Osteoblast (primary cell): Measurements from ENCODE around the gene MASTL. TPM values are rescaled to one million over a fixed set of nuclear protein-coding genes. Genes with fewer than 3 reads are reported as not detected.

ENCODE experiments used
- DNase-seq: peaks from one replicate; pipeline ENCODE4 v3.0.0; 2011; ENCODE audit warnings: low spot score, mixed read lengths; ENCODE audit not compliant: insufficient read length; ENCODE audit errors: missing footprints
- H2AFZ ChIP-seq: 2 replicates; pipeline ENCODE4 v1.6.0; 2011; ENCODE audit warnings: mild to moderate bottlenecking, low read length
- H3K27ac ChIP-seq: 2 replicates; pipeline ENCODE4 v1.5.1; 2011; ENCODE audit warnings: mild to moderate bottlenecking, low read depth, low read length, moderate library complexity
- H3K27me3 ChIP-seq: 2 replicates; pipeline ENCODE4 v1.6.0; 2012; ENCODE audit warnings: mild to moderate bottlenecking, control low read depth, inconsistent platforms, low read length, moderate library complexity; ENCODE audit not compliant: insufficient read depth
- H3K36me3 ChIP-seq: 2 replicates; pipeline ENCODE4 v1.5.1; 2011; ENCODE audit warnings: mild to moderate bottlenecking, low read length, control low read depth, moderate library complexity; ENCODE audit not compliant: insufficient read depth
- H3K4me1 ChIP-seq: 2 replicates; pipeline ENCODE4 v1.5.1; 2011; ENCODE audit warnings: mild to moderate bottlenecking, low read length, control low read depth, moderate library complexity; ENCODE audit not compliant: insufficient read depth
- H3K4me2 ChIP-seq: 2 replicates; pipeline ENCODE4 v1.6.0; 2011; ENCODE audit warnings: mild to moderate bottlenecking, low read length; ENCODE audit not compliant: insufficient read depth
- H3K4me3 ChIP-seq: fragments of 200-600 bp; sonication (generic); 3 replicates; pipeline ENCODE4 v1.5.1; 2012; ENCODE audit warnings: mild to moderate bottlenecking, low read length, inconsistent platforms; ENCODE audit not compliant: insufficient read depth
- H3K79me2 ChIP-seq: 2 replicates; pipeline ENCODE4 v1.6.0; 2012; ENCODE audit warnings: mild to moderate bottlenecking, low read length, control low read depth, inconsistent platforms; ENCODE audit not compliant: insufficient read depth
- H3K9me3 ChIP-seq: 2 replicates; pipeline ENCODE4 v1.5.1; 2011; ENCODE audit warnings: low read depth, low read length, control low read depth
- H4K20me1 ChIP-seq: 2 replicates; pipeline ENCODE4 v1.6.0; 2012; ENCODE audit warnings: mild to moderate bottlenecking, low read length, control low read depth; ENCODE audit not compliant: insufficient read depth
- total RNA-seq: library from RNA; depleted of rRNA; stranded (reverse); fragments of >200 nt; gene quantifications from 2 replicates; pipeline ENCODE4 v1.2.3, GENCODE V29; 2012
- TF ChIP-seq, protein P1 (sequence below): IDR thresholded peaks from 2 replicates; pipeline ENCODE4 v1.5.1; 2011; ENCODE audit warnings: mild to moderate bottlenecking, low read depth, low read length, moderate library complexity; ENCODE audit errors: extremely low read depth

MASTL gene
- total RNA-seq, 1 donor, result 10.1 TPM

DNA sequence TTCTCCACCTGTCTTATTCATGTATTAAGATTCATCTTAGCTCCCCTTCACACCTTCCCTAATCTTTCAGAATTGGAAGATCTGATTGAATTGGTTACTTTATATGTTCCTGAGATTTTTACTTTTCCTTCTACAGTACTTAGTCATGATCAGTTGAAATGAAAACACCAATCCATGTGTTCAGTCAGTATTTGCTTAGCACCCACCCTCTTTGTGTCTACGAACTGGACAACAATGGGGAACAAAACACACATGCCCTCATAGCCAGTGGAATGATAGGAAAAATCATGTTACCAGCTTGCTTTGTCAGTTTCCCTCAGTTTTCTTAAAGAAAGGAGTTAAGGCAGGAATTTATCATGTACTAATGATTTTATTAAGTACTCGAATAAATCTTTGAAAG, 2.0 kb downstream of the MASTL start:
- peak; percentile 19 for DNase-seq
- H3K79me2 ChIP-seq, result peaks cover 46% of the 10 kb centered on the region
- H3K4me2 ChIP-seq, result peak overlapping the region; percentile 96
- no peak overlapping the region for H2AFZ ChIP-seq
- no peaks in the 10 kb centered on the region for H3K27me3 ChIP-seq
- no peak overlapping the region for H3K27ac ChIP-seq
- TF ChIP-seq, protein P1, sequence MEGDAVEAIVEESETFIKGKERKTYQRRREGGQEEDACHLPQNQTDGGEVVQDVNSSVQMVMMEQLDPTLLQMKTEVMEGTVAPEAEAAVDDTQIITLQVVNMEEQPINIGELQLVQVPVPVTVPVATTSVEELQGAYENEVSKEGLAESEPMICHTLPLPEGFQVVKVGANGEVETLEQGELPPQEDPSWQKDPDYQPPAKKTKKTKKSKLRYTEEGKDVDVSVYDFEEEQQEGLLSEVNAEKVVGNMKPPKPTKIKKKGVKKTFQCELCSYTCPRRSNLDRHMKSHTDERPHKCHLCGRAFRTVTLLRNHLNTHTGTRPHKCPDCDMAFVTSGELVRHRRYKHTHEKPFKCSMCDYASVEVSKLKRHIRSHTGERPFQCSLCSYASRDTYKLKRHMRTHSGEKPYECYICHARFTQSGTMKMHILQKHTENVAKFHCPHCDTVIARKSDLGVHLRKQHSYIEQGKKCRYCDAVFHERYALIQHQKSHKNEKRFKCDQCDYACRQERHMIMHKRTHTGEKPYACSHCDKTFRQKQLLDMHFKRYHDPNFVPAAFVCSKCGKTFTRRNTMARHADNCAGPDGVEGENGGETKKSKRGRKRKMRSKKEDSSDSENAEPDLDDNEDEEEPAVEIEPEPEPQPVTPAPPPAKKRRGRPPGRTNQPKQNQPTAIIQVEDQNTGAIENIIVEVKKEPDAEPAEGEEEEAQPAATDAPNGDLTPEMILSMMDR, result no peak
- H4K20me1 ChIP-seq, result peaks cover 12% of the 10 kb centered on the region
- H3K36me3 ChIP-seq, result peaks cover 20% of the 10 kb centered on the region
- peaks cover 15% of the 10 kb centered on the region for H3K4me1 ChIP-seq
- H3K4me3 ChIP-seq, result no peak overlapping the region
- H3K9me3 ChIP-seq, result no peaks in the 10 kb centered on the region

DNA sequence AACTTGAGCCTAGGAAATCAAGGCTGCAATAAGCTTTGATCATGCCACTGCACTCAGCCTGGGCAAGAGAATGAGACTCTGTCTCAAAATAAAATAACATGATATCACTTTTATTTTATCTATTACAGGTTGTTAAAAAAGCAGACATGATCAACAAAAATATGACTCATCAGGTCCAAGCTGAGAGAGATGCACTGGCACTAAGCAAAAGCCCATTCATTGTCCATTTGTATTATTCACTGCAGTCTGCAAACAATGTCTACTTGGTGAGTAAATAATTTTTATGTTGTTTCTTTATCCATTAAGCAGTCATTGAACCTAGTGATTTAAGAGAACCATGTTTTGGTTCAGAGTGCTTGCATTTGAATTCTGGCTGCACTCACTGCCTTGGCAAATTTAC, 3.3 kb downstream of the MASTL start:
- Histone ChIP-seq H3K9me3 (no peaks in the 10 kb centered on the region), H3K36me3 (peaks cover 20% of the 10 kb centered on the region), H3K4me1 (peaks cover 5% of the 10 kb centered on the region), H3K27me3 (no peaks in the 10 kb centered on the region), H4K20me1 (no peaks in the 10 kb centered on the region), H2AFZ (no peak overlapping the region), H3K27ac (peak overlapping the region; percentile 25), H3K4me3 (no peak overlapping the region), H3K4me2 (no peak overlapping the region), H3K79me2 (peaks cover 34% of the 10 kb centered on the region)
- TF ChIP-seq, protein P1, result no peak
- DNase-seq, result peak; percentile 83

DNA sequence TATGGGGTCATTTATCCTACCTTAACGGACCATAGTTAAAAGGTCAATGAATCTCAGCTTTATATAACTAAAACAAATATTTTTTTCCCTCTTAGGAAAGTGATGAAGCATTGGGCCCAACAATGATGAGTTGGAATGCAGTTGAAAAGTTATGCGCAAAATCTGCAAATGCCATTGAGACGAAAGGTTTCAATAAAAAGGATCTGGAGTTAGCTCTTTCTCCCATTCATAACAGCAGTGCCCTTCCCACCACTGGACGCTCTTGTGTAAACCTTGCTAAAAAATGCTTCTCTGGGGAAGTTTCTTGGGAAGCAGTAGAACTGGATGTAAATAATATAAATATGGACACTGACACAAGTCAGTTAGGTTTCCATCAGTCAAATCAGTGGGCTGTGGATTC, 14.7 kb downstream of the MASTL start:
- Histone ChIP-seq H3K27me3 (no peaks in the 10 kb centered on the region), H4K20me1 (no peaks in the 10 kb centered on the region), H3K4me1 (no peaks in the 10 kb centered on the region), H3K4me2 (no peak overlapping the region), H2AFZ (no peak overlapping the region), H3K36me3 (peaks cover 34% of the 10 kb centered on the region), H3K4me3 (no peak overlapping the region), H3K79me2 (no peaks in the 10 kb centered on the region), H3K27ac (no peak overlapping the region), H3K9me3 (no peaks in the 10 kb centered on the region)
- no peak for DNase-seq
- TF ChIP-seq, protein P1, result no peak

GRCh38 chr10:27188259-27188658, 33.1 kb downstream of the MASTL start:
- no peak overlapping the region for H3K27ac ChIP-seq
- no peaks in the 10 kb centered on the region for H3K79me2 ChIP-seq
- no peak overlapping the region for H2AFZ ChIP-seq
- H4K20me1 ChIP-seq, result no peaks in the 10 kb centered on the region
- peaks cover 12% of the 10 kb centered on the region for H3K4me1 ChIP-seq
- H3K4me3 ChIP-seq, result no peak overlapping the region
- no peak for DNase-seq
- no peaks in the 10 kb centered on the region for H3K9me3 ChIP-seq
- TF ChIP-seq, protein P1, result no peak
- H3K4me2 ChIP-seq, result no peak overlapping the region
- H3K36me3 ChIP-seq, result peaks cover 11% of the 10 kb centered on the region
- H3K27me3 ChIP-seq, result no peaks in the 10 kb centered on the region
